ENCODE results near the gene FMN2. TPM values are rescaled to one million over a fixed set of nuclear protein-coding genes. Genes with fewer than 3 reads are reported as not detected.

The FMN2 gene
- total and polyA plus RNA-seq, 8 donors: 0.20 to 2.1 (median 1.2) TPM

- no peak for ATAC-seq
- Histone ChIP-seq H3K4me3 (no peak overlapping the region), H3K36me3 (no peaks in the 10 kb centered on the region), H3K4me1 (no peaks in the 10 kb centered on the region), H3K27ac (no peak overlapping the region), H3K27me3 (no peaks in the 10 kb centered on the region), H3K9me3 (no peaks in the 10 kb centered on the region)
- no peak for DNase-seq
- TF ChIP-seq CTCF (IDR thresholded peaks at IDR 0.05): no peak
- intact Hi-C loops (cut with DNase I): no loop called here
Observed at GRCh38 chr1:240356568-240356967, 264.9 kb downstream of the FMN2 start.

GRCh38 chr1:240362046-240362445, 270.4 kb downstream of the FMN2 start:
- H3K4me1 ChIP-seq: no peaks in the 10 kb centered on the region
- H3K27me3 ChIP-seq: no peaks in the 10 kb centered on the region
- ATAC-seq: no peak
- H3K36me3 ChIP-seq: no peaks in the 10 kb centered on the region
- no peak for DNase-seq
- no peak overlapping the region for H3K27ac ChIP-seq
- intact Hi-C loops (cut with DNase I): no loop called here
- no peak for TF ChIP-seq CTCF (IDR thresholded peaks at IDR 0.05)
- no peak overlapping the region for H3K4me3 ChIP-seq
- no peaks in the 10 kb centered on the region for H3K9me3 ChIP-seq

GRCh38 chr1:240362826-240363225, 271.1 kb downstream of the FMN2 start:
- intact Hi-C loops (cut with DNase I): no loop called here

GRCh38 chr1:240363315-240363714, 271.6 kb downstream of the FMN2 start:
- Histone ChIP-seq H3K27me3 (no peaks in the 10 kb centered on the region), H3K36me3 (no peaks in the 10 kb centered on the region), H3K4me3 (no peak overlapping the region), H3K9me3 (no peaks in the 10 kb centered on the region), H3K27ac (no peak overlapping the region), H3K4me1 (no peaks in the 10 kb centered on the region)
- no peak for ATAC-seq
- intact Hi-C loops (cut with DNase I): no loop called here
- no peak for DNase-seq
- no peak for TF ChIP-seq CTCF (IDR thresholded peaks at IDR 0.05)

More at GRCh38 chr1:240362826-240363225, 271.1 kb downstream of the FMN2 start:
- no peak overlapping the region for H3K27ac ChIP-seq
- no peak overlapping the region for H3K4me3 ChIP-seq
- no peaks in the 10 kb centered on the region for H3K36me3 ChIP-seq
- no peaks in the 10 kb centered on the region for H3K27me3 ChIP-seq
- no peak for ATAC-seq
- DNase-seq: peak in 1 of 4 donors; percentile 16
- TF ChIP-seq CTCF (IDR thresholded peaks at IDR 0.05): no peak
- no peaks in the 10 kb centered on the region for H3K9me3 ChIP-seq
- no peaks in the 10 kb centered on the region for H3K4me1 ChIP-seq

- intact Hi-C loops (cut with DNase I): no loop called here
- Histone ChIP-seq H3K4me3 (no peak overlapping the region), H3K27ac (no peak overlapping the region), H3K27me3 (no peaks in the 10 kb centered on the region), H3K9me3 (no peaks in the 10 kb centered on the region), H3K4me1 (no peaks in the 10 kb centered on the region), H3K36me3 (no peaks in the 10 kb centered on the region)
- ATAC-seq (no peak), DNase-seq (no peak)
- no peak for TF ChIP-seq CTCF (IDR thresholded peaks at IDR 0.05)
Observed at GRCh38 chr1:240363914-240364313, 272.2 kb downstream of the FMN2 start.

All from left lung (tissue), 10 donors.